H1 (cell line): Measurements from ENCODE around the gene RELN.

Experiments used
- CHD1 ChIP-seq: IDR thresholded peaks from 2 replicates; pipeline ENCODE4 v1.6.1; 2012; ENCODE audit warnings: low read depth, low read length, improper control_type of control experiment
- EZH2 ChIP-seq: fragments of 200-600 bp; sonication (generic); IDR thresholded peaks from 2 replicates; pipeline ENCODE4 v1.7.1; 2012; ENCODE audit warnings: low read depth, mild to moderate bottlenecking, moderate library complexity, low read length, inconsistent platforms; ENCODE audit not compliant: severe bottlenecking
- KDM1A ChIP-seq: fragments of 200-600, 300-600 bp; sonication (generic); IDR thresholded peaks from 2 replicates; pipeline ENCODE4 v1.7.1; 2016; ENCODE audit warnings: mild to moderate bottlenecking, low read length, borderline replicate concordance
- SIN3A ChIP-seq, 2 experiments: IDR thresholded peaks in 1 of 2; conservative IDR thresholded peaks in 1 of 2; 2 replicates each; pipeline ENCODE4 v1.6.1; 2011 to 2012; ENCODE audit warnings: low read length in 2 of 2, improper control_type of control experiment in 1 of 2, low read depth in 1 of 2, mild to moderate bottlenecking in 1 of 2
- TF ChIP-seq, protein P1 (sequence below): IDR thresholded peaks from 2 replicates; pipeline ENCODE4 v1.6.1; 2011; ENCODE audit warnings: low read length, improper control_type of control experiment

DNA sequence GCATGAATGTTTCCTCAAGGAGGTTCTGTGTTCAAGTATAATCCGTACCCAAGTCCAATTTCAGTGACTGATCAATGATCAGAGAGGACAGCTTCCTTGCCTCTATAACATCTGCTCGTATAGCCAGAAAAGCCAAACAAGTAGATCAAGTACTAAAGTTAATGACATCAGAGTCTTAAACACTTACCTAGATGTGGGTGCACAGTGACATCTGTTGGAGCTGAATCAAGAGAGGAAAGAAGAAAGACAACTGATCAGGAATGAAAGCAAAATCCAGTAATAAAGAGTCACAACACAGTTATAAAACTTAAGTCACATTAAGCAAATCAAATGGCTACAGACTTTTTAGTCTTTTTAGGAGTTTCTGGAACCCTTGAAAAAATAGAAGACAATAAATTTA lies 236.5 kb downstream of the RELN start:
- TF ChIP-seq CHD1 (no peak), SIN3A (conservative IDR thresholded peaks at IDR 0.05 in 1 of 2, IDR thresholded peaks at IDR 0.05 in 1 of 2; ENCODE audit: low read depth in 1 of 2, low read length in 2 of 2) (no peak), EZH2 (no peak), KDM1A (no peak)
- TF ChIP-seq, protein P1, sequence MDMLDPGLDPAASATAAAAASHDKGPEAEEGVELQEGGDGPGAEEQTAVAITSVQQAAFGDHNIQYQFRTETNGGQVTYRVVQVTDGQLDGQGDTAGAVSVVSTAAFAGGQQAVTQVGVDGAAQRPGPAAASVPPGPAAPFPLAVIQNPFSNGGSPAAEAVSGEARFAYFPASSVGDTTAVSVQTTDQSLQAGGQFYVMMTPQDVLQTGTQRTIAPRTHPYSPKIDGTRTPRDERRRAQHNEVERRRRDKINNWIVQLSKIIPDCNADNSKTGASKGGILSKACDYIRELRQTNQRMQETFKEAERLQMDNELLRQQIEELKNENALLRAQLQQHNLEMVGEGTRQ: no peak
